Measurements from ENCODE around the gene CCDC102B. TPM values are rescaled to one million over a fixed set of nuclear protein-coding genes. Genes with fewer than 3 reads are reported as not detected.

The CCDC102B gene
- total RNA-seq, 6 experiments from 2014 or later, result 0.86 to 1.7 (median 1.2) TPM

Small RNA genes lying within 50 kb of the gene (small RNA-seq; reads per million reads assigned to genes)
- 0 to 0.13 reads per million in 2 experiments for gene RNU6-39P

Other genes starting within 250 kb of the CCDC102B start
- 10 to 100 TPM; 10.1 to 21.6 (median 19.6) TPM for gene TMX3, start 83.0 kb upstream of the CCDC102B start, total RNA-seq

All from right lobe of liver (tissue), 5 donors.